ENCODE results near the gene HCAR2. TPM values are rescaled to one million over a fixed set of nuclear protein-coding genes. Genes with fewer than 3 reads are reported as not detected.
A peak's percentile ranks its signal among the peaks of the same experiment; 100 is the strongest.
"Not testable (repeated sequence)": the region's sequence is repeated elsewhere in the genome, so short reads cannot be mapped to it uniquely, and the experiment has no call there.

Gene HCAR2
- total RNA-seq = under 0.01 TPM in 1 of 2 replicates, not detected in the other

DNA sequence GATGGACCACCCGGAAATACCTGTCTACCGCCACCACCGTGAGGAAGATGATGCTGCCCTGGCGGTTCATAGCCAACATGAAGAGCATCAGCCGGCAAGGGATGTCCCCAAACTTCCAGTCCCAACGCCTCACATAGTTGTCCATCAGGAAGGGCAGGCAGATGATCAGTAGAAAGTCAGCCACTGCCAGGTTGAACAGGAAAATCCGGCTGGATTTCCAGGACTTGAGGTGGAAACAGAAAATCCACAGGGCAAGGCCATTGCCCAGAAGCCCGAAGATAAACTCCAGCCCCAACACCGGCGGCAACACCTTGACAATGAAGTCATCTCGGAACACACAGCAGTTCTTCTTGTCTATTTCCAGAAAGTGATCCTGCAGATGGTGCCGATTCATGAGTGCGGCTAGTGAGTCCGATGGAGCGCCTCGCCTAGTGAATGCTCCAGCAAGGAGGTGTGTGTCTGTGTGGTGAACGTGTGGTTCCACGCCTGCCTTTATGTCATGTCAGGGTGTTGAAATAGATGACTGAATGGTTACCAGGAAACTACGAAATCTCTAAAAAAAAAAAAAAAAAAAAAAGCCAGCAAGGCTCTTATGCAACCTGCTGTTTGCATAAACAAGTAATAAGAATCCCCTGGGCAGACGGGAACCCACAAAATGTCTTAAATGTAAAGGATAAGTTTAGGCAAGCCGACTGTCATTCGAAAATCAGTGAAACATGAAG, at the start of gene HCAR2:
Gene HCAR2 (minus strand): TSS at position 468 of the 722 bp plus-strand sequence. CDS start 74 bp downstream, at position 394.
- DNase-seq (ENCODE audit: low read depth) = peak; percentile 40

DNA sequence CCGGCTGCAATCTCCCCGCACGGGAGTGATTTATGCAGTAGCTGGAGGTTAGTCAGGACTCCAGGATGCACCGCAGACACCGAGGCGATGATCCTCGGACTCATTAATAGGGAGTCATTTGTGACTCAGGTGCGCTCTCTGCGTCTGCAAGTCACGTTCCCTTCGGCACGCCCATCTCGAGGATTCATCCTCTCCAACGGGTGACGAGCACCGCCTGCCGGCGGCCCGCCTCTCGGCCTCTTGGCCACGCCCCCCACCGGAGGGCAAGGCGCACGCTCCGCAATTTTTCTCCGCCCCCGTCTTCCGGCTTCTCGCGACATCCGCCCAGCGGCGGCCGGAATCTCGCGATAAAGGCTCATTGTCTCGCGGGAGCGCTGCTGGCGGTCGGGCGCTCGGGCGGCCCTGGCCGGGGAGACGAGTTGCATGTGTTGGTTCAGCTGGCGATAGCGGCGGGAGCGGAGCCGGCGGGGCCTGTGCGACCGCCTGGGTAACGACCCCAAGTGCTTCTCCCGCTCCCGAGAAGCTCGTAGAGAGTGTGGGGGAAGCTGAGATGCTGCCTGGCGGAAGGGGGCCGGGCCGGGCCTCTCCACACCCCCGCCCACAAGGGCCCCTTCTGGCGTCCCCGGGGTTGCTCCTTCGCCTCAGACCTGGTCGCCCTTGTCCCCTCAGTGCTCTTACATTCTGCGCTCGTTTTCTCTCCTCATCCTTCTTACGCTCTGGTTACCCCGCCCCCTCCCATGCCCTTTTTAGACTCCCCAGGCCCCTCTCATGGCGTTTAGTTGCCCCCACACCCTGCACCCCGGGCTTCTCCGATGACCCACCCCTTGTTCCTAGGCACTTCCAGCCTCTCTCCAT, 49.5 kb upstream of the HCAR2 start, which contains the start of gene DENR:
Gene DENR (plus strand): TSS at position 361 of the 855 bp plus-strand sequence. CDS start 878 bp downstream, outside the sequence.
- DNase-seq (ENCODE audit: low read depth) = peak; percentile 97

DNA sequence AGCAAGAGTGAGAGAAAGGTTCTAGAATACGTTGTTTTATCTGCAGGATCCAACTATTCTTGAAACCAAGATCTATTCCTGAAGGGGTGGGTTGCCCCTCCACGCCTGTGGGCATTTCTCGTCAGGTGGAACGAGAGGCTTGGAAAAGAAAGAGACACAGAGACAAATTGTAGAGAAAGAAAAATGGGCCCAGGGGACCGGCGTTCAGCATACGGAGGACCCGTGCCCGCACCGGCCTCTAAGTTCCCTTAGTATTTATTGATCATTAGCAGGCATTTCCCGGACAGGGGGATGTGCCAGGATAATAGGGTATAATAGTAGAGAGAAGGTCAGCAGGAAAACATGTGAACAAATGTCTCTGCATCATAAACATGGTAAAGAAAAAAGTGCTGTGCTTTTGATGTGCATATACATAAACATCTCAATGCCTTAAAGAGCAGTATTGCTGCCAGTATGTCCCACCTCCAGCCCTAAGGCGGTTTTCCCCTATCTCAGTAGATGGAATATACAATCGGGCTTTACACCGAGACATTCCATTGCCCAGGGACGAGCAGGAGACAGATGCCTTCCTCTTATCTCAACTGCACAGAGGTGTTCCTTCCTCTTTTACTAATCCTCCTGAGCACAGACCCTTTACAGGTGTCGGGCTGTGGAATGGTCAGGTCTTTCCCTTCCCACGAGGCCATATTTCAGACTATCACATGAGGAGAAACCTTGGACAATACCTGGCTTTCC, 47.8 kb upstream of the HCAR2 start:
- DNase-seq (ENCODE audit: low read depth) = not testable (repeated sequence)

DNA sequence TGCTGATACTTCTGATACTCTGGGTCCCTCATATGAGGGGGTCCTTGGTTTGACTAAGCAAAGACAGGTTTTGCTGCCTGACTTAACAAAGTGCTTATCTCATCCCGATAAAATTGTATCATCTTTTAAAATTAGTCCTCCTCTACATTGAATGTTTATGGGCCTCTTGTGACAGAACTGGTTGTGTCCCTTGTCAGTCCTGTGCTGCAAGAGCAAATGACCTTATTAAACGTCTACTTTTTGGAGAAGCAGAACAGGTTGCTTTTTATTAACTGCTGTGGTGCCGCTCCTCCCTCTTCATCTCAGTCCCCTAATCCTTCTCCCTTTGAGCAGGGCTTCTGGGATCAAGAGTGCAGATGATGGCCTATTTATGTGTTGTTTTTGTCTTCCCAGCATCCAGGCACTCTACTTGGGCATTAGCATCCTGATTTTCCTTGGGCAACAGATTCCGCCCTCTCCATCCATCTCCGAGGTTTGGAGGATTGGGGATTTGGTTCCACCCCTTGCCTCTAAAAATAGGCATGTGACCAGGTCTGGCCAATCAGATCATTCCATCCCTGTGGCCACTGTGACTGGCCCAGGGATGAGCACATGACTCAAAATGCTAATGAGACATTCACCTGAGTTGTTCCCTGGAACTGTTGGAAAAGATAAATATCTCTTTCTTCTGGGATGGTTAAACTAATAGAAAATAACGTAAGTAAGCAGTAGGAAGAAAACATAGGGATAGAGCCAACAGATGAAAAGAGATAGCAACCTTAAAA, 46.6 kb upstream of the HCAR2 start:
- no peak for DNase-seq (ENCODE audit: low read depth)

DNA sequence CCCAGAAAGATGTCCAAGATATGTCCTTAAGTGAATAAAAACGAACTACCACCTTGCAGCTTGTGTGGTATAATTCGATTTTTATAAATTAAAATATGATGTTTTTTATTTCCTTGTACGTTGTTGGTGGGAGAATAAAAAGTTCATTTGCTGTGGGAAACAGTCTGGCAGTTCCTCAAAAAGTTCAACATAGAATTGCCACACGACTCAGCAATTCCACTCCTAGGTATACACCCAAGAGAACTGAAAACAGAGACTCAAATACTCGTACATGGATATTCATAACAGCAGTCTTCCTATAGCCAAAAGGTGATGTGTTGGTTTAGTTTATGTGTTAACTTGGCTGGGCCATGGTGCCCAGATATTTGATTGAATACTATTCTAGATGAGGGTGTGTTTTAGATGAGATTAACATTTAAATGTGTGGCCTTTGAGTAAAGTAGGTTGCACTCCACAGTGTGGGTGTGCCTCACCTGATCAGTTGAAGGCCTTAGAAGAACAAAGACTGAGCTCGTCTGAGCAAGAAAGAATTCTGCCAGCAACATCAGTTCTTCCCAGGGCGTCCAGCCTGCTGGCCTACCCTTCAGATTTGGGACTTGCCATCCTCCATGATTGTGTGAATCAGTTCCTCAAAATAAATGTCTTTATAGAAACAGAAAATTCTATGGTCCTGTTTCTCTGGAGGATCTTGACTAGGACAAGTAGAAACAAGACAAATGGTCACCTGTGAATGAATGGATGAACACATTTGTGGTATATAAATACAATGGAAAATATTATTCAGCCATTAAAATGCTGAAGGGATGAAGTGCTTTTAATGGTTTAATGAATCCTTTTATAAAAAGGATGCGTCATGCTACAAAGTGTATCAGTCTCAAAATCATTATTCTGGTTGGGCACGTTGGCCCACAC, 44.3 kb upstream of the HCAR2 start:
- no peak for DNase-seq (ENCODE audit: low read depth)

DNA sequence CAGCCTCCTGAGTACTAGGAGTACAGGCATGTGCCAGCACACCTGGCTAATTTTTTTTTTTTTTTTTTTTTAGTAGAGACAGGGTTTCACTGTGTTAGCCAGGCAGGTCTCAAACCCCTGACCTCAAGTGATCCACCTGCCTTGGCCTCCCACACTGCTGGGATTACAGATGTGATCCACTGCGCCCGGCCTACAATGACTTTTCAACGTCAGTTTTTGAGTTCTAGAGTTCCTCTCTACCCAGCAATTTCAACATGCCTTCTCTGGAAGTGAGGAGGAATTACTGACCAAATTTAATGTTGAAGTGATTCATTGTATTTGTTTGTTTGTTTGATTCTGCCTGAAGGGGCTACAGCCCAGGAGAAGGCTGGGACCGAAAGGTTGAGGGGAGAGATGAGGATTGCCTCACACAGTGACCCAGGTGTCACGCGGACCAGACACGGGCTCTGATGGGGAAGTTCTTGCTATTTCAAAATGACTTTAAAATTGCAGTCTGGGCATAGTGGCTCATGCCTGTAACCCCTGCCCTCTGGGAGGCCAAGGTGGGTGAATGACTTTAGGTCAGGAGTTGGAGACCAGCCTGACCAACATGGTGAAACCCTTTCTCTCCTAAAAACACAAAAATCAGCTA, 40.9 kb upstream of the HCAR2 start:
- DNase-seq (ENCODE audit: low read depth) = no peak

DNA sequence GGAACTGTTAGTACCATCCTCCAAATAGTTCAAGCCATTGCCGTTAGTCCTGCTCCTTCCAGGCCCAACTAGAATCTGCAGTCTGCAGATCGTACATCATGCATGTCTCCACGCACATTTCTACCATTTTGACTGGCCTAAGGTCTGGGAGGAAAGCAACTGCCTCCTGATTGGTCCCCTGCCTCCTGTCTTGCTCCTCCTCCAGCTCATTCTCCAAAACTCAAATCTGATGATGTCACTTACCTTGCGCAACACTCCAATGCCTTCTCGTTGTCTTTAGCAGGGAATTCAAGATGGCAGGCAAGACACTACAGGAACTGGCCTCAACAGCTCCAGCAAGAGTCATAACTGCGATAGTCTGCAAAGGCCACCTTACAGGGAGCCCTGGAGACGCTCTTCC, 37.2 kb upstream of the HCAR2 start:
- DNase-seq (ENCODE audit: low read depth) = no peak

DNA sequence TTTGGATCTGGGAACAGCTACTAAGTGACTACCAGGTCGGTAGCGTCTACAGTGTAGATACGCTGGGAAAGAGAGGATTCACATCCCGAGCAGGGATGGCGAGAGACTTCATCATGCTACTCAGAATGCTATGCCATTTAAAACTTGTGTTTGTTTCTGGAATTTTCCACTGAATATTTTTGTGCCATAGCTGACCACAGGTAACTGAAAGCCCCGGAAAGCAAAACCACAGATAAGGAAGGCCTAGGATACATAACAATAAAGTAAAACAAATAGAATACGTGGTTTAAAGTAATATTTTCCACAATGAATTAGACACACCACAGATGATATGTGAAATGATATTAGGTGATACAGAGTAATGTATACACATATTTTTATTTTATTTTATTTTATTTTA, 35.4 kb upstream of the HCAR2 start:
- DNase-seq (ENCODE audit: low read depth) = no peak

DNA sequence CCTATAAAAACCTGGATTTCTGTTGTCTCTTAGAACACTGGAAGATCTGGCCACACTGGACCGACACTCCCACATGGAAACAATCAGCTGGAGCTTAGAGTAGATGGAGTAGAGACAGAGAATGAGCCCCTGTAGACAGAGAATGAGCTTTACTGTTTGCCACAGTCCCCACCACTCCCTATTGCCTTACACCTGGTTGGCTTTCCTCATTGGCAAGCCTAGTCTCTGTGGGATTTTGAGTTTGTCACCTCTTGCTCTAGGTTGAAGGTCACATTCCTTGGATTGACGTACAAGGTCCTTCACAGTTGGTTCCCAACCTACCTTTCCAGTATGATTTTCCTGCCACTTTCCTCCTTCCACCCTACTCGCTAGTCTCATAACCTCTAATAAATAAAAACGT, 29.5 kb upstream of the HCAR2 start:
- DNase-seq (ENCODE audit: low read depth) = no peak

DNA sequence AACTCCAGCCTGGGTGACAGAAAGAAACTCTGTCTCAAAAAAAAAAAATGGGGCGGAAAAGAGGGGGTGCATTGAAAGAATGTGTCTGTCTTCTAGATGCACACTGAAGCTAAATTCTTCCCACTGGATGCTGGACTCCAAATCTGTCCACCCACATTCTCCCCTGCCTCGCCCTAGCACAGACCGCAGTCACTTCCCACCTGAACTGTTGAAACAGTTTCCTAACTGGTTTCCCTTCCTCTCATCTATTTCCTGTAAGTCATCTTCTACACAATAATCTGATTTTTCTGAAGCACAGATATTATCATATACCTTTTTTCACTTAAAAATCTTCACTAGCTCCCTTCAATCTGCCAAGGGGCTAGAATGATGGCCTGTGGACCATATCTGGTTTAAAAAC, 29.0 kb upstream of the HCAR2 start:
- DNase-seq (ENCODE audit: low read depth) = no peak

DNA sequence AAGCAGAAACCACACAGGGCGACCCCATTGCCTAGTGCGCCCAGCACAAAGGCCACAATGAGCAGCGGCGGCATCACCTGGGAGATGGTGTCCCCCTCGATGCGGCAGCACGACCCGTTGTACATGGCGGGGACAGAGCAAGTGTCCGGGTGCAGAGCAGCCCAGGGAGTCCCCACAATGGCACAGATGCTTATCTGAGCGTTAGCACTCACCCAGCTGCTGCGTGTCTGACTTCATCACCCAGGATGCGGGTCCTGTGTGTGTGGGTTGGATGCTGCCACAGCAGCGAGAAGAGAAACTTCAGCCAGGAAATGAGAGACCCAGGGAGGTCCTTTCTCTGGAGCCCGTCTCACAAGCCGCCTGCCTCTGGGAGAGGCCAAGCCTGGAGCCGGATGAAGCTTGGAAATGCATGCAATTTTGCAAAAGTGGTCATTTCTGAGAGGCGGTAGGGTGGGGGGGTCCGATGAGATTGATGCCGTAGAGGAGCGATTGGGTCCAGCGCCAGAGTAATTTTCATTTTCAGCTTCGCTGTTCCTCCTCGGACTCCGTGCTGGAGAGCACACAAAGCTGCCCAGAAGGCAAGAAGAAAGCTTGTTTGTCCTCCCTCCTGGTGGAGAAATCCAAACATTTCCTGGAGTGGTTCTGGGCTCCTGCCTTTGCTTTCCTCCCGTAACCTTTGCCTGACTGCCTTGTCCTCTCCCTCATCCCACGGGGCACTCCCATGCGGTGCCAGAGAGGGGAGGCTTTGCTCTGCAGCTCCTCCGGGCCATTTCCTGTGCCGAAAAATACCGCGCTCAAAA, 27.3 kb upstream of the HCAR2 start, which contains the start of gene HCAR1:
Gene HCAR1 (minus strand): TSS at position 630 of the 800 bp plus-strand sequence. CDS start 505 bp downstream, at position 125.
- DNase-seq (ENCODE audit: low read depth) = peak; percentile 40

DNA sequence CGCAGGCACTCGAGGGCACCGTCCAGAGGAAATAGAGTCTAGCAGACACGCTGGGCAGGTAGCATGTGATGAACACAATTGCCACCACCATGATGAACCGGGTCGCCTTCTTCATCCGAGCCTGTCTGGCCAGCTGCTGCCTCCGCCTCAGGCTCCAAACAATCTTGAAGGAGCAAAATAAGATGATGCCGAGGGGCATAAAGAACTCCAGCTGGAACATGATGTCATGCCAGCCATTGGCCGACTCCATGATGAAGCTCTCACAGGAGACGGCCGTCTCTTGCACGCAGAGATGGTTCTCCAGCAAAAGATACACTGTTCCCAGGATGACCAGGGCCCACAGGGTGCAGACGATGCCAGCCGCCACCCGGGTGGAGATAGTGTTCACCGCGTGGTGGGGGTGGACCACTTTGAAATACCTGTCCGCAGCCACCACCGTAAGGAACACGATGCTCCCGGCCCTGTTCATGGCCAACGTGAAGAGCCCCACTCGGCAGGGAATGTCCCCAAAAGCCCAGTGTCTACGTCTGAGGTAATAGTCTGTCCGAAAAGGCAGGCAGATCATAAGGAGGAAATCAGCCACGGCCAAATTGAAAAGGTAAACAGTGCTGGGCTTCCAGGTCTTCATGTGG, 26.5 kb upstream of the HCAR2 start:
- DNase-seq (ENCODE audit: low read depth) = no peak

DNA sequence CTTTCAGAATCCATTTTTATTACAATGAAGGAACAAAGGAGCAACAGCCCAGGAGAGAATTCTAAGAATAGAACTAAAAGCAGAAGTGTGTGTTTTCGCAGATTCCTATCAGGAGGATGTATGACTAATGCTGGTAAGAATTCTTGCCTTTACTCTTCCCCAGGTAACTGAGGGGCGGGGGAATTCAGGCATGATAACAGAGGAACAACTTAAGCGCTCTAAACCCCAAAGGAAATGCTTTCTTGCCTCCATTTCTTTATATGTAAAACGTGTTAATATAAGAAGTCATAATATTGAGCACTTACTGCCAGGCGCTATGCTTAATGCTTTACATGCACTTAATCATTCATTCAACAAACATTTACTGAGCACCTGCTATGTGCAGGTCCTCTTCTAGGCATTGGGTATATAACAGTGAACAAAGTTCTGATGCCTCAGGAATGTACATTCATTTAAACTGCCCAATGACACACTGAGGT, 23.0 kb upstream of the HCAR2 start:
- DNase-seq (ENCODE audit: low read depth) = peak; percentile 88

DNA sequence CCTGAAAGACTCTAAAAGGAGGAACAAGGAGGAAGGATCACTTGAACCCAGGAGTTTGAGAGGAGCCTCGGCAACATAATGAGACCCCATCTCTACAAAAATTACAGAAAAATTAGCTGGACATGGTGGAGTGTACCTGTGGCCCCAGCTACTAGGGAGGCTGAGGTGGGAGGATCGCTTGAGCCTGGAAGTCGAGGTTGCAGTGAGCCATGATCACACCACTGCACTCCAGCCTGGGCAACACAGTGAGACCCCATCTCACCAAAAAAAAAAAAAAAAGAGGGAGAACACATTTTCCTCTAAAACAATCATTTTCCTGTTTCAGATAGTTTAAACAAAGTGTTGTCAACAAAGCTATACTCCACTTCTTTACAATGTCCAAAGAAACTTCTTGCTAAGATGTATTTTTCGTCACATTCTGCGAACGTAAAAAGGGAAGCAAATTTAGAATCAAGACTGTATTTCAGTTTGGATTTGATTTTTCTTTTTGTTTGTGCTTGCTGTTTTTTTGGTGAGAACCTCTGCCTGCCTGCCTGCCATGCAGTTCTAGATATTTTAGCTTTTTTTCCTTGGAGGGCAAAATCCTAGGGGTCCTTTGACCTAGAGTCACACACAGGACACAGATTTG, 22.4 kb upstream of the HCAR2 start:
- DNase-seq (ENCODE audit: low read depth) = no peak

DNA sequence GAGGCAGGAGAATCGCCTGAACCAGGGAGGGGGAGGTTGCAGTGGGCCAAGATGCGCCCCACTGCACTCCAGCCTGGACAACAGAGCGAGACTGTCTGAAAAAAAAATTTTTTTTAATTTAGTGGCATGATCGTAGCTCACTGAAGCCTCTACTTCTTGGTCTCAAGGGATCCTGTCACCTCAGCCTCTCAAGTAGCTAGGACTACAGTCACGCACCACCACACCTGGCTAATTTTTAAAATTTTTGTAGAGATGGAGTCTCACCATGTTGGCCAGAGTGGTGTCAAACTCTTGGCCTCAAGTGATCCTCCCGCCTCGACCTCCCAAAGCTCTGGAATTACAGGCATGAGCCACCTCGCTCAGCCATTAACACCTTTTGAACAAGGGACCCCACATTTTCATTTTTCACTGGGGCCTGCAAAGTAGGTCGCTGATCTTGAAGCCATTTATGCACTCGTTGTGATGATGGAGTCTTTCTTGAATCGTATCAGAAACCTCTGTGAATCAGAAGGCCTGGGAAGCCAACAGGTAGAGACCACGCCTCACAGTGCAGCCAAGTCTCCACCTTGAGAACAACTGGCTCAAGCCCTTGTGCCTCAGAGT, 21.6 kb upstream of the HCAR2 start:
- no peak for DNase-seq (ENCODE audit: low read depth)

DNA sequence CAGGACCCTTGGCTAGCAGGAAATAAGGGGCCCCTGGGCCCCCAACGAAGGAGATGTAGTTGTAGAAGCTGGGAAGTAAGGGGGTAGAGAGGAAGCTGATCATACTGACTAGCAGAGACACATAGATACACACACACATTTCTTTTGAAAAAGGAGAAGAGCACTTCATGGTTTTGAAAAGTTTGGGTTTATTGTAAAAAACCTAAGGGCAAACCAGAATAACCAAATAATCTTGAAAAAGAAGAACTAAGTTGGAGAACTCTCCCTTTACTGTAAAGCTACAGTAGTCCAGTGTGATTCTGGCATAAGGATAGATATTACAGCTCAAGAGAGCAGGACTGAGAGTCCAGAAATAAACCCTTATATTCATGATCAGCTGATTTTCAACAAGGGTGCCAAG, 19.2 kb upstream of the HCAR2 start:
- DNase-seq (ENCODE audit: low read depth) = no peak

DNA sequence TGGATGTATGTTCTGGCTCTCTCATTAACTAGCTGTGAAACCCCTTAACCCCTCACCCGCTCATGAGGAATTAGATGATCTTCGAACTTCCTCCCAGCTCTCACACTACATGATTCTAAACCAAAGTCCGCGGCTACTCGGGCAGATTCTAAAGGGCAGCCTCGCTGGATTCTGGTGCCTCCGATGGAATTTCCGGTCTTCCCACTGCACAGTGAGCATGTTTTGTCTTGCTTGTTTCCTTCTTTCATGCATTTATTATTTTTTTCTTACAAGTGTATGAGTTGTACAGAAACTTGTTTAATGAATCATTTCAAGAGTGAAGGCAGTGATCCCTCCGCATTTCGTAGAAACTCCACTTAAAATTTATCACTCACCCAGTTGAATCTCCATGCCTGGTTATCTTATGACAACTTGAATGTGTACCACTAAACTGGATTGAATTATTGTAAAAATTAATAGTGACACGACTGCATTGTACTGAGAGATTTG, 17.9 kb upstream of the HCAR2 start:
- peak; percentile 39 for DNase-seq (ENCODE audit: low read depth)

Data from renal cortical epithelial cell (primary cell).